ENCODE data around the gene GLIS1.

The GLIS1 gene

DNA sequence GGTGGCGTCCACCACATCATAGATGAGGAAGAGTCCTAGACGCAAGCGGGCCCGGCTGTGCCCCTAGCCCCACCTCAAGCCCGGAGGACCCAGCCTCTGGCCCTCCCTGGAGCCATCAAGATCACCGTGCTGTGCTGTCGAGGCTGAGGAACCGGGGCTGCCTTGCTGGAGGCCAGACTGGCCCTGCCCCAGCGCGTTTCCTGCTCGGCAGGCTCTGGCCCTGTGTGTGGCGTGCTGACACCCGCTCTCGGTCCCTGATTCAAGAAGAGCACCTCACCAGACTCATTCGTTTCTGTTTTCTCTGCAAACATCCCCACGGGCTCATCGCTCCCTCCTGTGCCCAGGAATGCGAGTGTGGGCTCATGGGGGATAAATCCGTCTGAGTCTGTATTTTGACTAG is 51.1 kb downstream of the GLIS1 start:
- DNase-seq (ENCODE audit: insufficient read length, low spot score) (no peak), FAIRE-seq (no peak)
- no peak for TF ChIP-seq POLR2A (IDR thresholded peaks at IDR 0.05; ENCODE audit: low read depth, low read length)

GRCh38 chr1:53687426-53687825 is 51.5 kb downstream of the GLIS1 start:
- no peak for DNase-seq (ENCODE audit: insufficient read length, low spot score)
- no peak for TF ChIP-seq POLR2A (IDR thresholded peaks at IDR 0.05; ENCODE audit: low read depth, low read length)
- FAIRE-seq = no peak

GRCh38 chr1:53686965-53687267 is 52.0 kb downstream of the GLIS1 start:
- TF ChIP-seq POLR2A (IDR thresholded peaks at IDR 0.05; ENCODE audit: low read depth, low read length) = no peak
- no peak for DNase-seq (ENCODE audit: insufficient read length, low spot score)
- no peak for FAIRE-seq

DNA sequence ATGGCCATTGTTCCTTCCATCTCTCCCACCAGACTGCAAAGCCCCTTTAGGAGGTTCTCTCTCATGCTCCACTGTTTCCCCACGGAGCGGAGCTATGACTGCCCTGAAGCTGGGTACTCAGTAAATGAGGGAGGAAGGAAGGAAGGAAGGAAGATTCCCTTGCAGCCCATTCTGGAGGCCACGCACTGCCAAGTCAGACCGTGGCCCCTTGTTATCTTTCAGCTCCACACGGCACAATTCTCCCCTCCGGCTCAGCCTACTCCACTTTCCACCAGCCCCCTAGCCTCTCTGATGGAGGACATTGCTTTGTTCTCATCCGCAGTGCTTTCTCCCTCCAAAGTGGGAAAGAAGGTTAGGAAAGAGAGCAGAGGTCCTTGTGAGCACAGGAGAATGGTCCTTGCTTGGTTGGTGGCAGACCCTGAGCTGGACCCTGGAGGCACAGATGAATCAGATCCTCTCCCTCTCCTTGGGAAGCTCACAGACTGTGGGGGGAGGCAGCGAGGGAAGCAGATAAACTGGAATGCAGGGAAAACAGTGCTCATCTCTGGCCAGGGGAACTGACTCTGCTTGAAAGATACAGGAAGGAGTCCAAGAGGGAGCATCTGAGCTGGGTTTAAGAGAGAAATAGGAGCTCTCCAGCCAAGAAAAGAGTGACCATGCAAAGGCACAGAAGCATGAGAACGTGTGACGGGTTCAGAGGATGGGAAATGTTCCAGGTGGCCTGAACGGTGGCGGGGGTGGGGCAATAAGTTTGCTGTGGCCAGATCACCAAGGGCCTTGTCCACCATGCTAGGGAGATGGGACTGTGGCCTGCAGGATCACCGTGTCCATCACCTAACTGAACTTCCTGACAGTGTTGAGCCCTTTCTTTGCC is 52.6 kb downstream of the GLIS1 start:
- FAIRE-seq = no peak

DNA sequence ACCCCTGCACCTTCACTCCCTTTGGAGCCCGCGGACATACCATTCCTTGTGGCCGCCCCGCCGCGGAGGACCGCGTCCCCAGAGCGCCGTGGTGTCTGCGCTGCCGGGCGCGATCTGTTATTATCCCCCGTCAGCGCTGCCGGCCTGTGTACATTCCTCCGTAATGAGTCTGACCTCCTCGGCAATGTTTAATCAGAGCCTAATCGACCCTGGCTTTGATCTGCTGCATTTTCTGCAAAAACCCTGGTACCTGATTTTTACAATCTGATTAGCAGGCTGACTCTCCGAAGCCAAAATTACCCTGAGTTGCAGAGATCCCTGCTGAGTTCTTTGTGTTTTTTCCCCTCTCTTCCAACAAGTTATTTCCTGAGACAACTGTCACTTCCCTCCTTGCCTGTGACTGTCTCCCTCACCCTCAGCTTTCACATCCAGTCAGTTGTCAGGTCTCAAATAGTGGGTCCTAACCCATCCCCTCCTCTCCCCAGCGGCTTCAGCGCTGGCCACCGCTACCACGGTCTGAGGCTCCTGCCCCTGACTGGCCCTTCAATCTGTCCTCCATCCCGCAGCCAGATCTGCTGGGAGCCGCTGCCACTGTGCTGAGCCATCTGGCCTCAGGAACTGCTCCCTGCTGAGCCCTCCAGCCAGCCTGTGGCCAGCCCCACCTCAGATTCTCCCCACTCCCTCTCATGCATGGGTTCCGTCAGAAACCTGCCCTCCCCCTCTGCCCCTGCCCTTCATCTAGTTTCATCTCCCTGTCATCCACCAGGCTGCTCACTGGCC is 53.5 kb downstream of the GLIS1 start:
- FAIRE-seq (no peak), DNase-seq (ENCODE audit: insufficient read length, low spot score) (peak; percentile 81)
- peak; percentile 45; the same call in 1 of the 2 replicates for TF ChIP-seq POLR2A (IDR thresholded peaks at IDR 0.05; ENCODE audit: low read depth, low read length)

More for the DNA sequence above, 52.6 kb downstream of the GLIS1 start:
- no peak for TF ChIP-seq POLR2A (IDR thresholded peaks at IDR 0.05; ENCODE audit: low read depth, low read length)
- no peak for DNase-seq (ENCODE audit: insufficient read length, low spot score)

DNA sequence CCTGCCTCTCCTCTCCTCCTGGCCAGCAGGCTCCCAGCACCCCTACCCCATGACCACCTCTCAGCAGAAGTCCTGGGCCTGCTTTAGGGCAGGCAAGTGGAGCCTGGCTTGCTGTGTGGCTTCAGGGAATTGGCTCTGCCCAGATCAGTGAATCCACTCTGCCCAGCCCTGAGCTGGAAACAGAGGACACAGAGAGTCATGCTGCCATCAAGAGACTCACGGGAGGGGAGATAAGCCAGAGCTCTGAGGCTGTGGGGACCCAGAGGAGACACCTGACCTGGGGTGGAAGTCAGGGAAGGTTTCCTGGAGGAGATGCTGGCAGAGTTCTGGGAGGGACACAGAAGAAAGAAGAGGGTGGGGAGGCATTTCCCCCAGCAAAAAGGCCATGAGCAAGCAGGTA is 54.2 kb downstream of the GLIS1 start:
- FAIRE-seq (no peak), DNase-seq (ENCODE audit: insufficient read length, low spot score) (no peak)
- no peak for TF ChIP-seq POLR2A (IDR thresholded peaks at IDR 0.05; ENCODE audit: low read depth, low read length)

GRCh38 chr1:53683986-53684740 is 54.8 kb downstream of the GLIS1 start:
- no peak for DNase-seq (ENCODE audit: insufficient read length, low spot score)
- TF ChIP-seq POLR2A (IDR thresholded peaks at IDR 0.05; ENCODE audit: low read depth, low read length) = no peak
- no peak for FAIRE-seq

GRCh38 chr1:53682881-53683280 is 56.1 kb downstream of the GLIS1 start:
- no peak for FAIRE-seq
- TF ChIP-seq POLR2A (IDR thresholded peaks at IDR 0.05; ENCODE audit: low read depth, low read length) = no peak
- DNase-seq (ENCODE audit: insufficient read length, low spot score) = no peak

DNA sequence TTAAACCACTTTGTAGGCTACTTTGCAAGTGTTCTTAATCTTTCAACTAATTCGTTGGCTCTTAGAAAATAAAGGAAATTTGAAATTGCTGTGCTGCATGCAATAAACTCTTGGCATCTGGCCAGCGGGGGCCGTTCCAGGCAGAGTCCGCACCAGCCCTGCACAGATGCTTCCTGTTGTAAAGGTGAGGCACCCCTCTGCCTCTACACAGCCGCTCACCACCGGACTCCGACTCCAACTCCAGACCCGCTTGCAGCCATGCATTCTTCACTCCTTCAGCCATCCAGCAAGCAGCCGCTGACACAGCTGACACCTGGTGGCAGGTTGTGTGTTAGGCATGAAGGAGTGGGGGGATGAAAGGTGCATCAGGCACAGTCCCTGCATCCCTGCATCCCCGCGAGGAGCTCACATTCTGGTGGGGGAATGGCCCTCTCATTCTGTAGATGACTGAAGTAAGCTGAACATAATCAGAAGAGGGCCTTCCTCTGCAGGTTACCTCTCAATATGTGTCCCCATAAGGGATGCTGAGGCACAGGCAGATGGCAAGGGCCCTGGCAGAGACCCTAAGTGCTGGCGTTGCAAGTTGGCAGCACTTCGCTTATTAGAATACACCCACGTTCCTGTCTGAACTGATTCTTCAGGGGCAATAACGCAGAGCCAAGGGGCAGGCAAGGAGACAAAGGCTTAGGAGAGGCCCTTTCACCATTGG is 56.8 kb downstream of the GLIS1 start:
- FAIRE-seq = no peak
- TF ChIP-seq POLR2A (IDR thresholded peaks at IDR 0.05; ENCODE audit: low read depth, low read length) = no peak
- DNase-seq (ENCODE audit: insufficient read length, low spot score) = no peak

DNA sequence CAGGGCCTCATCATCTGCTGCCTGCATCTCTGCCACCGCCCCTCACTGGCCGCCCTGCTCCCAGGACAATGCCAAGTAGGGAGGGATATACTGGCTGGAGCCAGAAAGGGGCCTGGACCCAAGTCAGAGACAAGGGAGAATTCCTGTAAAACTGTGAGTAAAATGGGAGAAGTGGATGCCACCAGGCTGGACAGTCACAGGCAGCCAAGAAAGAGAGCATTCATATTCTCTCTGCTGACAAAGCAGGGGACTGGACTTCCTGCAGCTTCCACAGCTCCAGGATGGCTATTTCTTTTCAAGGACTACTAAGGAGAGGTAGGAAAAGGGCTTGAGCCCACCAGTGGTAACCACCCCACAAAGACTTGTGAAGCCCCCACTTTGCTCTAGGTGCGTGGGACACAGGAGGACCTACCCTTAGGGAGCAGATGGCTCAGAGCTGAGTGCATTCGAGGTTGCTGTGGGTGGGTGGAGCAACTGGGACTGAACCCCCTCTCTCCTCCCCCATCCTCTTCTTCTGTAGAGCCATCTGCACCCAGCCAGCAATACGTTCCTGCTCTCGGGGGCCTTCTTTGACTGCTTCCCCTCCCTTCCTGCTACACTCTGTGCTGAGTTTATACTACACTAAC is 57.5 kb downstream of the GLIS1 start:
- TF ChIP-seq POLR2A (IDR thresholded peaks at IDR 0.05; ENCODE audit: low read depth, low read length) = no peak
- DNase-seq (ENCODE audit: insufficient read length, low spot score) = no peak
- FAIRE-seq = no peak

- no peak for FAIRE-seq
- no peak for TF ChIP-seq POLR2A (IDR thresholded peaks at IDR 0.05; ENCODE audit: low read depth, low read length)
Measured at GRCh38 chr1:53680868-53681267, 58.1 kb downstream of the GLIS1 start.

GRCh38 chr1:53678938-53679825 is 59.8 kb downstream of the GLIS1 start:
- TF ChIP-seq POLR2A (IDR thresholded peaks at IDR 0.05; ENCODE audit: low read depth, low read length) = no peak
- FAIRE-seq (no peak), DNase-seq (ENCODE audit: insufficient read length, low spot score) (no peak)

More at GRCh38 chr1:53680868-53681267, 58.1 kb downstream of the GLIS1 start:
- DNase-seq (ENCODE audit: insufficient read length, low spot score) = no peak

Data from H54 (cell line).